ENCODE results near the gene SRSF11. TPM values are rescaled to one million over a fixed set of nuclear protein-coding genes. Genes with fewer than 3 reads are reported as not detected.

The SRSF11 gene
- polyA plus RNA-seq, 1 donor (not counting 4 experiments of a cell fraction or from before 2014, with no cell fraction given) = 234 TPM

DNA sequence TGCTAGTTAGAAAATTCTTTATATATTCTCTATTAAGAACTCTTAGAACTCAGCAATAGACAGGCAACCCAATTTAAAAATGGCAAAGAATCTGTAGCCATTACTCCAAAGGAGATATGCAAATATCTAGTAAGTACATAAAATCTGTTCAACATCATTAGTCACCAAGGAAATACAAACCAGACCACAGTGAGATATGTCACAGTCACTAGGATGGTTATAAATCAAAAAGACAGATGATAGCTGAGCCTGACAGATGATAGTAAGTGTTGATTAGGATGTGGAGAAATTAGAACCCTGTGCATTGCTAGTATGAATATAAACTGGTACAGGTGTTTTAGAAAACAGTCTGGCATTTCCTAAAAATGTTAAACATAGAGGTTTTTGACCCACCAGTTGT is 26.6 kb downstream of the SRSF11 start:
- H3K4me1 ChIP-seq (ENCODE audit: control insufficient read depth, extremely low read depth, insufficient read depth, low read length) = no peaks in the 10 kb centered on the region
- H3K9me1 ChIP-seq (ENCODE audit: control insufficient read depth, extremely low read depth, insufficient read depth, low read length) = no peaks in the 10 kb centered on the region
- dilution Hi-C loops (cut with MboI; ENCODE audit: extremely low pct_ligation_motif_present, low sequenced_read_pairs) = no loop called here
- H3K36me3 ChIP-seq (ENCODE audit: control insufficient read depth in 2 of 2, extremely low read depth in 1 of 2, insufficient read depth in 2 of 2, low read length in 2 of 2) = peaks cover 23 to 25% of the 10 kb centered on the region in 2 experiments
- H3K9me3 ChIP-seq (ENCODE audit: control insufficient read depth, low read depth, low read length) = no peaks in the 10 kb centered on the region
- no peak overlapping the region for H3K27ac ChIP-seq (ENCODE audit: control insufficient read depth, insufficient read depth, low read length)
- no peak for TF ChIP-seq CTCF (optimal IDR thresholded peaks at IDR 0.05 in 1 of 3, IDR thresholded peaks at IDR 0.05 in 1 of 3, conservative IDR thresholded peaks at IDR 0.05 in 1 of 3; ENCODE audit: extremely low read depth in 1 of 3, insufficient read depth in 2 of 3, low read length in 3 of 3)
- no peak for TF ChIP-seq EZH2 (IDR thresholded peaks at IDR 0.05; ENCODE audit: low read length)
- no peak for FAIRE-seq
- H3K4me2 ChIP-seq (ENCODE audit: control insufficient read depth, extremely low read depth, insufficient read depth, low read depth, low read length) = no peak overlapping the region
- no peak overlapping the region for H3K4me3 ChIP-seq (ENCODE audit: control insufficient read depth in 2 of 3, extremely low read depth in 1 of 3, insufficient read depth in 2 of 3, low read depth in 1 of 3, low read length in 3 of 3)
- no peaks in the 10 kb centered on the region for H3K27me3 ChIP-seq (ENCODE audit: control insufficient read depth, extremely low read depth, insufficient read depth, low read length)
- H3K9ac ChIP-seq (ENCODE audit: control insufficient read depth, extremely low read depth, insufficient read depth, low read length) = no peak overlapping the region
- peaks cover 1% of the 10 kb centered on the region for H3K79me2 ChIP-seq (ENCODE audit: control insufficient read depth, insufficient read depth, low read length)
- no peak for DNase-seq (ENCODE audit: low read depth, low spot score)
- H2AFZ ChIP-seq (ENCODE audit: control insufficient read depth, low read length) = no peak overlapping the region
- H4K20me1 ChIP-seq (ENCODE audit: control insufficient read depth, extremely low read depth, insufficient read depth, low read length) = no peaks in the 10 kb centered on the region

- no peak overlapping the region for H3K27ac ChIP-seq (ENCODE audit: control insufficient read depth, insufficient read depth, low read length)
- no peak for TF ChIP-seq CTCF (optimal IDR thresholded peaks at IDR 0.05 in 1 of 3, IDR thresholded peaks at IDR 0.05 in 1 of 3, conservative IDR thresholded peaks at IDR 0.05 in 1 of 3; ENCODE audit: extremely low read depth in 1 of 3, insufficient read depth in 2 of 3, low read length in 3 of 3)
- TF ChIP-seq EZH2 (IDR thresholded peaks at IDR 0.05; ENCODE audit: low read length) = no peak
- peaks cover under 1% of the 10 kb centered on the region for H3K79me2 ChIP-seq (ENCODE audit: control insufficient read depth, insufficient read depth, low read length)
- no peak for DNase-seq (ENCODE audit: low read depth, low spot score)
- no peaks in the 10 kb centered on the region for H3K27me3 ChIP-seq (ENCODE audit: control insufficient read depth, extremely low read depth, insufficient read depth, low read length)
- no peak overlapping the region for H3K4me3 ChIP-seq (ENCODE audit: control insufficient read depth in 2 of 3, extremely low read depth in 1 of 3, insufficient read depth in 2 of 3, low read depth in 1 of 3, low read length in 3 of 3)
- H2AFZ ChIP-seq (ENCODE audit: control insufficient read depth, low read length) = no peak overlapping the region
- H3K9me1 ChIP-seq (ENCODE audit: control insufficient read depth, extremely low read depth, insufficient read depth, low read length) = no peaks in the 10 kb centered on the region
- FAIRE-seq = no peak
- dilution Hi-C loops (cut with MboI; ENCODE audit: extremely low pct_ligation_motif_present, low sequenced_read_pairs) = no loop called here
- no peaks in the 10 kb centered on the region for H3K4me1 ChIP-seq (ENCODE audit: control insufficient read depth, extremely low read depth, insufficient read depth, low read length)
- no peak overlapping the region for H3K4me2 ChIP-seq (ENCODE audit: control insufficient read depth, extremely low read depth, insufficient read depth, low read depth, low read length)
- H3K9me3 ChIP-seq (ENCODE audit: control insufficient read depth, low read depth, low read length) = no peaks in the 10 kb centered on the region
- no peak overlapping the region for H3K9ac ChIP-seq (ENCODE audit: control insufficient read depth, extremely low read depth, insufficient read depth, low read length)
- peaks cover 22 to 23% of the 10 kb centered on the region in 2 experiments for H3K36me3 ChIP-seq (ENCODE audit: control insufficient read depth in 2 of 2, extremely low read depth in 1 of 2, insufficient read depth in 2 of 2, low read length in 2 of 2)
- no peaks in the 10 kb centered on the region for H4K20me1 ChIP-seq (ENCODE audit: control insufficient read depth, extremely low read depth, insufficient read depth, low read length)
Measured at GRCh38 chr1:70248729-70249128, 27.5 kb downstream of the SRSF11 start.

Measured in keratinocyte (primary cell).